ENCODE measurements around the gene SNURF. TPM values are rescaled to one million over a fixed set of nuclear protein-coding genes. Genes with fewer than 3 reads are reported as not detected.
A peak's percentile ranks its signal among the peaks of the same experiment; 100 is the strongest.

SNURF gene
- total RNA-seq, 1 experiment from 2014 or later: 35.6 TPM

DNA sequence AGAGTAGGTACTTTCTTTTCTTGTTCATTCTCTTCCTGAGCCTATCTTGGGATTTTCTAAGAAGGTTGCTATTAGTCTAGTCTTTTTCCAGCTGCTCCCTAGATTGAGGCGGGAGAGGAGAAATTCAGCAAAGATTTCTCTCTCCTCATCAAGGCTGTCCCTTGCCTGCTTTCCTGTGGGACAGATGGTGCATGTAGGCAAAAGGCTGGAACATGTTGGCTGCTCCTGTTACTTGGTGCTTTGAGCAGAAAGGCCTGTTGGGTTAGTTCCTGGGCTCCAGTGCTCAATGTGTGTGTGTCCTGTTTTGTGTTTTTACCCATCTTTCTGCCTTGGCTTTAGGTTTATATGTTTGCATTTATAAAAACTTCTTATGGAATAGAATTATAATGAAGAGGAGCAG, 9.1 kb upstream of the SNURF start:
- CTCF ChIA-PET: interaction anchor here (0.6 kb wide), 1 partner anchor 1856 kb away, joined by 3 read pairs; no protein-coding TSS in a partner anchor
- H3K36me3 Mint-ChIP-seq (ENCODE audit: insufficient read depth, unreplicated experiment): no peaks in the 10 kb centered on the region
- no TSS peak for BruUV-seq (replicated peaks)

GRCh38 chr15:24948495-24948894, 6.3 kb upstream of the SNURF start:
- Mint-ChIP-seq H3K4me3 (ENCODE audit: unreplicated experiment) (no peak overlapping the region), H3K27ac (ENCODE audit: low read depth, unreplicated experiment) (no peak overlapping the region), H3K36me3 (ENCODE audit: insufficient read depth, unreplicated experiment) (no peaks in the 10 kb centered on the region), H3K4me1 (ENCODE audit: insufficient read depth, unreplicated experiment) (no peaks in the 10 kb centered on the region), H3K9me3 (ENCODE audit: unreplicated experiment) (no peaks in the 10 kb centered on the region), H3K27me3 (ENCODE audit: insufficient read depth, unreplicated experiment) (no peaks in the 10 kb centered on the region)
- DNase-seq (ENCODE audit: unreplicated experiment): no peak
- BruUV-seq (replicated peaks): no TSS peak
- POLR2A ChIA-PET: no interaction called here
- TF ChIP-seq CTCF (IDR thresholded peaks at IDR 0.05; ENCODE audit: unreplicated experiment): no peak
- CTCF ChIA-PET: no interaction called here
- intact Hi-C loops (cut with micrococcal nuclease): no loop called here

More for the DNA sequence above, 9.1 kb upstream of the SNURF start:
- Mint-ChIP-seq H3K4me3 (ENCODE audit: unreplicated experiment) (no peak overlapping the region), H3K4me1 (ENCODE audit: insufficient read depth, unreplicated experiment) (no peaks in the 10 kb centered on the region), H3K9me3 (ENCODE audit: unreplicated experiment) (no peaks in the 10 kb centered on the region), H3K27ac (ENCODE audit: low read depth, unreplicated experiment) (no peak overlapping the region), H3K27me3 (ENCODE audit: insufficient read depth, unreplicated experiment) (no peaks in the 10 kb centered on the region)
- intact Hi-C loops (cut with micrococcal nuclease): no loop called here
- no peak for TF ChIP-seq CTCF (IDR thresholded peaks at IDR 0.05; ENCODE audit: unreplicated experiment)
- DNase-seq (ENCODE audit: unreplicated experiment): no peak
- POLR2A ChIA-PET: no interaction called here

- intact Hi-C loops (cut with micrococcal nuclease): loop anchor here (5.0 kb wide), 1 partner anchor 482 kb away; the partner anchor contains the start of gene UBE3A
- H3K4me1 Mint-ChIP-seq (ENCODE audit: insufficient read depth, unreplicated experiment): no peaks in the 10 kb centered on the region
- POLR2A ChIA-PET: interaction anchor here (0.7 kb wide), 1 partner anchor 35 kb away, joined by 3 read pairs; no protein-coding TSS in a partner anchor
- CTCF ChIA-PET: no interaction called here
- BruUV-seq (replicated peaks): no TSS peak
- H3K9me3 Mint-ChIP-seq (ENCODE audit: unreplicated experiment): no peaks in the 10 kb centered on the region
- H3K4me3 Mint-ChIP-seq (ENCODE audit: unreplicated experiment): peak overlapping the region; percentile 94
- no peak for DNase-seq (ENCODE audit: unreplicated experiment)
- no peaks in the 10 kb centered on the region for H3K27me3 Mint-ChIP-seq (ENCODE audit: insufficient read depth, unreplicated experiment)
- TF ChIP-seq CTCF (IDR thresholded peaks at IDR 0.05; ENCODE audit: unreplicated experiment): no peak
- H3K27ac Mint-ChIP-seq (ENCODE audit: low read depth, unreplicated experiment): peak overlapping the region; percentile 91
- H3K36me3 Mint-ChIP-seq (ENCODE audit: insufficient read depth, unreplicated experiment): no peaks in the 10 kb centered on the region
Measured at GRCh38 chr15:24955531-24955921, 739 bp downstream of the SNURF start.

GRCh38 chr15:24956111-24956838, 1.5 kb downstream of the SNURF start:
- peak; percentile 68 for DNase-seq (ENCODE audit: unreplicated experiment)
- no peaks in the 10 kb centered on the region for H3K36me3 Mint-ChIP-seq (ENCODE audit: insufficient read depth, unreplicated experiment)

More at GRCh38 chr15:24956111-24956838, 1.5 kb downstream of the SNURF start:
- no peak for TF ChIP-seq CTCF (IDR thresholded peaks at IDR 0.05; ENCODE audit: unreplicated experiment)
- no peaks in the 10 kb centered on the region for H3K9me3 Mint-ChIP-seq (ENCODE audit: unreplicated experiment)
- H3K27me3 Mint-ChIP-seq (ENCODE audit: insufficient read depth, unreplicated experiment): no peaks in the 10 kb centered on the region
- no TSS peak for BruUV-seq (replicated peaks)
- intact Hi-C loops (cut with micrococcal nuclease): loop anchor here (5.0 kb wide), 1 partner anchor 481 kb away; the partner anchor contains the start of gene UBE3A
- H3K4me1 Mint-ChIP-seq (ENCODE audit: insufficient read depth, unreplicated experiment): no peaks in the 10 kb centered on the region
- POLR2A ChIA-PET: interaction anchor here (0.7 to 1.2 kb wide), 3 partner anchors 35 to 75 kb away, joined by 3 read pairs; no protein-coding TSS in a partner anchor
- peak overlapping the region; percentile 91 for H3K27ac Mint-ChIP-seq (ENCODE audit: low read depth, unreplicated experiment)
- H3K4me3 Mint-ChIP-seq (ENCODE audit: unreplicated experiment): peak overlapping the region; percentile 94
- CTCF ChIA-PET: interaction anchor here (1.6 kb wide), 1 partner anchor 10 kb away, joined by 3 read pairs; no protein-coding TSS in a partner anchor
